GM12892 (cell line): ENCODE data around the gene TRPC1.

Source experiments
- POLR2A ChIP-seq: IDR thresholded peaks from 2 replicates; pipeline ENCODE4 v1.6.1; 2011; ENCODE audit warnings: low read depth, low read length, control low read depth
- TAF1 ChIP-seq: IDR thresholded peaks from 2 replicates; pipeline ENCODE4 v1.6.1; 2011; ENCODE audit warnings: low read depth, mild to moderate bottlenecking, control low read depth, low read length, borderline replicate concordance

DNA sequence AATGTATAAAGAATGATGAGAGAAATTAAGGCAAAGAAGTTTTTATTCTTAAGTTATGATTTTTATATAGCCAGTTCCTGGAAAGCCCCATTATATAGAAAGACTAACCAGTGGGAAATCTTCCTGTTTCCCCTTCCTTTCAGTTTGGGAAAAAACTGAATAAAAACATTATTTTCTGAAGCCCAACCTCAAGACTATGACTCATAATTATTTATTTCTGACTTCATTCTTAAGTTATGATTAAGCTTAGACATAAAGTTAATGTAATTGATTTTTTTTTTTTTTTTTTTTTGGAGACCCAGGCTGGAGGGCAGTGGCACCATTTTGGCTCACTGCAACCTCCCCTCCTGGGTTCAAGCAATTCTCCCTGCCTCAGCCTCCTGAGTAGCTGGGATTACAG is 55.8 kb downstream of the TRPC1 start:
- TF ChIP-seq POLR2A (no peak), TAF1 (no peak)
